Activated CD8-positive, alpha-beta memory T cell treated with anti-CD3 and anti-CD28 coated beads for 24 hours (primary cell): ENCODE measurements around the gene WDR90.

ENCODE experiments used
- DNase-seq: peaks from one replicate; pipeline ENCODE4 v3.0.0-alpha.2; 2020

WDR90 gene

GRCh38 chr16:626787-627453, 22.2 kb upstream of the WDR90 start:
- DNase-seq, result no peak

- no peak for DNase-seq
These were observed 21.5 kb upstream of the WDR90 start for GRCh38 chr16:627454-628239.

GRCh38 chr16:628321-629061, 20.7 kb upstream of the WDR90 start:
- no peak for DNase-seq

- no peak for DNase-seq
These were observed 19.9 kb upstream of the WDR90 start for GRCh38 chr16:629185-629832.

GRCh38 chr16:629833-630248, 19.3 kb upstream of the WDR90 start:
- DNase-seq, result no peak

- DNase-seq, result no peak
These were observed 18.8 kb upstream of the WDR90 start for GRCh38 chr16:630249-630814.

GRCh38 chr16:630815-631405, 18.3 kb upstream of the WDR90 start, which contains the start of gene WFIKKN1:
Gene WFIKKN1 (plus strand): TSS chr16:630985. CDS start chr16:631254, 269 bp downstream.
- DNase-seq, result no peak

GRCh38 chr16:631808-632358, 17.3 kb upstream of the WDR90 start:
- no peak for DNase-seq

- DNase-seq, result no peak
These were observed 16.5 kb upstream of the WDR90 start for GRCh38 chr16:632486-633335.

- no peak for DNase-seq
These were observed 15.7 kb upstream of the WDR90 start for GRCh38 chr16:633336-634050.

GRCh38 chr16:634051-634670, 15.0 kb upstream of the WDR90 start:
- DNase-seq, result no peak

- DNase-seq, result no peak
These were observed 14.2 kb upstream of the WDR90 start for GRCh38 chr16:634996-635395.

- no peak for DNase-seq
These were observed 13.5 kb upstream of the WDR90 start for GRCh38 chr16:635573-636205.

GRCh38 chr16:636206-637080, 12.7 kb upstream of the WDR90 start, which contains the start of gene METTL26:
Gene METTL26 (minus strand): TSS chr16:636305. CDS start chr16:636290, 15 bp downstream.
- DNase-seq, result peak; percentile 100

GRCh38 chr16:637081-638018, 11.8 kb upstream of the WDR90 start:
- DNase-seq, result no peak

- DNase-seq, result no peak
These were observed 11.1 kb upstream of the WDR90 start for GRCh38 chr16:638034-638543.

- no peak for DNase-seq
These were observed 10.3 kb upstream of the WDR90 start for GRCh38 chr16:638836-639235.
